Measurements from ENCODE around the gene POPDC2. TPM values are rescaled to one million over a fixed set of nuclear protein-coding genes. Genes with fewer than 3 reads are reported as not detected.
"Not testable (repeated sequence)": the region's sequence is repeated elsewhere in the genome, so short reads cannot be mapped to it uniquely, and the experiment has no call there.

POPDC2 gene
- total and polyA plus RNA-seq, 2 donors from 2014 or later: 3.2 to 7.3 TPM

DNA sequence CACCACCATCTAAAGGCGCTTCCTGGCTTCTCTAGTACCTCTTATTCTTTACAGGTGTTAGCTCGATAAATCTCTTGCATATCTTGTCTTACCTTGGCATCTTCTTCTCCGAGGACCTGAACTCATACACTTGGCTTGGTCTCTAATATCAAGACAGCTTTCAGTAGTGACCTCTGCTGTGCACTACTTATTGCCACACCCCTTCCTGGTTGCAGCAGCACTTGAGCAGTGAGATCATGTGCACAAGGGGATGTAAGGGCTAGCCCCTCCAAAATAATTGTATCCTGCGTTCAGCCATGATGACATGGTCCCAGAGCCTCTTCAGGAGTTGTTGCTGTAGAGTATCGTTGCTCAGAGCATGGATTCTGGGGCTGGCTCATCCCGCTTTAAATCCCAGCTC is 64.0 kb downstream of the POPDC2 start:
- no peaks in the 10 kb centered on the region for H3K36me3 ChIP-seq (ENCODE audit: control insufficient read depth in 2 of 3, insufficient read depth in 3 of 3, low read length in 3 of 3)
- no peak for DNase-seq
- H3K4me3 ChIP-seq (ENCODE audit: low read length in 3 of 3): no peak overlapping the region
- no peak overlapping the region for H3K27ac ChIP-seq (ENCODE audit: low read depth in 2 of 2, low read length in 2 of 2)
- no peak for TF ChIP-seq CTCF (IDR thresholded peaks at IDR 0.05; ENCODE audit: borderline replicate concordance, extremely low read depth, insufficient read depth)
- H3K9ac ChIP-seq (ENCODE audit: low read length in 3 of 3): no peak overlapping the region
- no peaks in the 10 kb centered on the region for H3K9me3 ChIP-seq (ENCODE audit: control insufficient read depth in 2 of 3, insufficient read depth in 1 of 3, low read length in 3 of 3)
- intact Hi-C loops (cut with DNase I): no loop called here
- peaks cover 0 to 23% (median 16%) of the 10 kb centered on the region in 3 donors for H3K4me1 ChIP-seq (ENCODE audit: control insufficient read depth in 2 of 3, insufficient read depth in 2 of 3, low read depth in 1 of 3, low read length in 3 of 3)
- no peaks in the 10 kb centered on the region for H3K27me3 ChIP-seq (ENCODE audit: control insufficient read depth, insufficient read depth, low read length)
- FAIRE-seq: no peak

DNA sequence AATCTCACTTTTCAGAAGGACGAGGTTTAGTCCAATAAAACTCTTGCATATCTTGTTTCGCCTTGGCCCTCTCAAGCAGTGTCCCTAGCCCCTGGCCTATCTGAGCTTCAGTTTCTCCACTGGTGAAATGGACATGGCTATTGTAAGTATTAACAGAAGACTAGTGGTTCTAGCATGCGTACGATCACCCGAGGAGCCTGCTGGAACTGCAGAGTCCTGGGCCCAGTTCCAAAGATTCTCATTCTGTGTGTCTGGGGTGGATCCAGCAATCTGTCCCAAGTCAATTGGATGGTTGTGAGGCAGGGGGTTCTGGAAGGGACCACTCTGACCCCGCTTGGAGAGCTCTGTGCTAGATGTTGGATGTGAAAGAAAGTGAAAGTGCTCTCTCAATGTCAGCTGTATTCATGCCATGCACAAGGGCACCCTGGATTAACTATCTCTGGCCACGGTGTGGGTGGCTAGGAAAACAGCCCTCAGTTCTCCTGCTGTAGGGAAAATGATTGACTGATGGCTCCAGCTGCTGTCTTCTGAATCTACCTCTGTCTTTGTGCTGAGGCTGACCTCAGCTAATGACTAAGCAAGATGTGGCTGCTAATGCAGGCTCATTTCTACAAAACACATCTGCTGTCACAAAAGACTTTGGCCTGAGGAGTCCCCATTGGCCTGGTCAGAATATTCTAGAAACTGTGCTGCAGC is 64.6 kb downstream of the POPDC2 start:
- Histone ChIP-seq H3K4me1 (ENCODE audit: control insufficient read depth in 2 of 3, insufficient read depth in 2 of 3, low read depth in 1 of 3, low read length in 3 of 3) (peaks cover 0 to 23% (median 15%) of the 10 kb centered on the region in 3 donors), H3K36me3 (ENCODE audit: control insufficient read depth in 2 of 3, insufficient read depth in 3 of 3, low read length in 3 of 3) (no peaks in the 10 kb centered on the region), H3K27ac (ENCODE audit: low read depth in 2 of 2, low read length in 2 of 2) (no peak overlapping the region), H3K9ac (ENCODE audit: low read length in 3 of 3) (no peak overlapping the region), H3K4me3 (ENCODE audit: low read length in 3 of 3) (peak overlapping the region in 2 of 3 donors; percentile 2 to 9), H3K27me3 (ENCODE audit: control insufficient read depth, insufficient read depth, low read length) (no peaks in the 10 kb centered on the region), H3K9me3 (ENCODE audit: control insufficient read depth in 2 of 3, insufficient read depth in 1 of 3, low read length in 3 of 3) (no peaks in the 10 kb centered on the region)
- no peak for FAIRE-seq
- no peak for TF ChIP-seq CTCF (IDR thresholded peaks at IDR 0.05; ENCODE audit: borderline replicate concordance, extremely low read depth, insufficient read depth)
- intact Hi-C loops (cut with DNase I): no loop called here
- no peak for DNase-seq

DNA sequence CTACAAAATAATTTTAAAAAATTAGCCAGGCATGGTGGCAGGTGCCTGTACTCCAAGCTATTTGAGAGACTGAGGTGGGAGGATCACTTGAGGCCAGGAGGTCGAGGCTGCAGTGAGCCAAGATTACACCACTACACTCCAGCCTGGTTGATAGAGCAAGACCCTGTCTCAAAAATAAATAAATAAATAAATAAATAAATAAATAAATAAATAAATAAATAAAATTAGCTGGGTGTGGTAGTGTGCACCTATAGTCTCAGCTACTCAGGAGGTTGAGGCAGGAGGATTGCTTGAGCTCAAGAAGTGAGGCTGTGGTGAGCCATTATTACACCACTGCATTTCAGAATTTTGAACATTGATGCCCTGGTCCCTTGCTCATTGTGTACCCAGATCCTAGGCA is 65.5 kb downstream of the POPDC2 start:
- H3K4me1 ChIP-seq (ENCODE audit: control insufficient read depth in 2 of 3, insufficient read depth in 2 of 3, low read depth in 1 of 3, low read length in 3 of 3): peaks cover 0 to 23% (median 14%) of the 10 kb centered on the region in 3 donors
- intact Hi-C loops (cut with DNase I); H3K36me3 ChIP-seq (ENCODE audit: control insufficient read depth in 2 of 3, insufficient read depth in 3 of 3, low read length in 3 of 3); H3K9me3 ChIP-seq (ENCODE audit: control insufficient read depth in 2 of 3, insufficient read depth in 1 of 3, low read length in 3 of 3); FAIRE-seq; H3K27me3 ChIP-seq (ENCODE audit: control insufficient read depth, insufficient read depth, low read length); DNase-seq; H3K27ac ChIP-seq (ENCODE audit: low read depth in 2 of 2, low read length in 2 of 2); H3K4me3 ChIP-seq (ENCODE audit: low read length in 3 of 3); H3K9ac ChIP-seq (ENCODE audit: low read length in 3 of 3): not testable (repeated sequence)

- intact Hi-C loops (cut with DNase I): no loop called here
- Histone ChIP-seq H3K27me3 (ENCODE audit: control insufficient read depth, insufficient read depth, low read length) (no peaks in the 10 kb centered on the region), H3K36me3 (ENCODE audit: control insufficient read depth in 2 of 3, insufficient read depth in 3 of 3, low read length in 3 of 3) (no peaks in the 10 kb centered on the region), H3K9ac (ENCODE audit: low read length in 3 of 3) (no peak overlapping the region), H3K27ac (ENCODE audit: low read depth in 2 of 2, low read length in 2 of 2) (no peak overlapping the region), H3K9me3 (ENCODE audit: control insufficient read depth in 2 of 3, insufficient read depth in 1 of 3, low read length in 3 of 3) (no peaks in the 10 kb centered on the region), H3K4me1 (ENCODE audit: control insufficient read depth in 2 of 3, insufficient read depth in 2 of 3, low read depth in 1 of 3, low read length in 3 of 3) (peaks cover 0 to 18% (median 14%) of the 10 kb centered on the region in 3 donors), H3K4me3 (ENCODE audit: low read length in 3 of 3) (no peak overlapping the region)
- DNase-seq (no peak), FAIRE-seq (no peak)
- TF ChIP-seq CTCF (IDR thresholded peaks at IDR 0.05; ENCODE audit: borderline replicate concordance, extremely low read depth, insufficient read depth): no peak
Measured at GRCh38 chr3:119594066-119594465, 66.3 kb downstream of the POPDC2 start.

Measured in kidney (tissue), 14 donors.